Activated naive CD4-positive, alpha-beta T cell treated with anti-CD3 and anti-CD28 coated beads, Interleukin-2, amount 50 U/mL, for 24 hours (primary cell): ENCODE data around the gene DOCK2.
"Not testable (repeated sequence)": the region's sequence is repeated elsewhere in the genome, so short reads cannot be mapped to it uniquely, and the experiment has no call there.

ENCODE experiments used
- H3K27ac Mint-ChIP-seq: one replicate; pipeline ENCODE4 v1.8.0; 2021; ENCODE audit warnings: mild to moderate bottlenecking, mixed read lengths
- H3K27me3 Mint-ChIP-seq: one replicate; pipeline ENCODE4 v1.8.0; 2021; ENCODE audit warnings: mixed read lengths
- H3K36me3 Mint-ChIP-seq: one replicate; pipeline ENCODE4 v1.8.0; 2021; ENCODE audit warnings: mixed read lengths
- H3K4me1 Mint-ChIP-seq: one replicate; pipeline ENCODE4 v1.8.0; 2021; ENCODE audit warnings: mixed read lengths
- H3K4me3 Mint-ChIP-seq: one replicate; pipeline ENCODE4 v1.8.0; 2021; ENCODE audit warnings: mild to moderate bottlenecking, mixed read lengths
- H3K9me3 Mint-ChIP-seq: one replicate; pipeline ENCODE4 v1.8.0; 2021; ENCODE audit warnings: mixed read lengths

Gene DOCK2

DNA sequence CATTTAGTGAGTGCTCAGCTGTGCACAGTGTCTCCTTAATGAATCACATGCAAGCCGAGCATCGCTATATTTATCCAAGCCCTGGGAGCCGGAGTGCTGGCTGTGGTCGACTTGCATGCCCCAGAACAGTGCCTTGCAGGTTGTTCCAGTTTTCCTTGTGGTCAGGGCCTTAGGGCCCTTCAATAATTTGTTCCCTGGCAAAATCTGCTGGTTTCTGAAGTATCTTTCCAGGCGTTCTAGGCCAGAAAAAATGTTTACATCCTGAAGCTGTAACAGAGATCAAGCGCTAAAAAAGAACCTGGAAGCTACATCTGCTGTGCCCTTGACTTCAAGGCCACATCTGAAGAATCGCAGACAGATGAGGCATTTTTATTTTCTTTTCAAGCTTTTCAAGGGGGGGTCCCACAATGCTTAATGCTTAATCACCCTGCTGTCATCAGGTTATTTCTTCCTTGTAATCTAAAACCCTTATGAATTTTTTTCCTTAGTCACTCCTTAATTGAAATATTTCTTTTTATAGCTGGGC, 105.8 kb downstream of the DOCK2 start:
- no peak overlapping the region for H3K27ac Mint-ChIP-seq
- peaks cover 17% of the 10 kb centered on the region for H3K36me3 Mint-ChIP-seq
- H3K4me3 Mint-ChIP-seq: no peak overlapping the region
- no peaks in the 10 kb centered on the region for H3K4me1 Mint-ChIP-seq
- no peaks in the 10 kb centered on the region for H3K9me3 Mint-ChIP-seq
- H3K27me3 Mint-ChIP-seq: no peaks in the 10 kb centered on the region

DNA sequence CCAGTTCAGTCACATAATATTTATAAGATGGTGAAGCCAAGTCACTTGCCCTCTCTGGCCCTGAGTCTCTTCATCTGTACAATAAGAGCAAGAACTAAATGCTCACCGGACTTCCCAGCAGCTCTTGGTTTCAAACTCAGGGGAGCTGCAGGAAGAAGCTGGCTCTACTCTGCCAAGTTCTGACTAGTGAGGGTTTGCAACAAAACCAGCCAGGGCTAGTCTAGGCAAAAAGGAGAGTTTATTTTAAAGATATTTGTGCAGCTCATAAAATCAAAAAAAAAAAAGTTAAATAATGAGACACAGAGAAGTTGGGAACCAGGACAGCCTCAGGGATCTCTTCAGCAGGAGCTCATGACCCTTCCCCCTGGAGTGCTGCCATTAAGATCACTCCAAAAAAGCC, 107.3 kb downstream of the DOCK2 start:
- H3K4me3 Mint-ChIP-seq: no peak overlapping the region
- H3K27me3 Mint-ChIP-seq: no peaks in the 10 kb centered on the region
- H3K36me3 Mint-ChIP-seq: peaks cover 17% of the 10 kb centered on the region
- no peaks in the 10 kb centered on the region for H3K9me3 Mint-ChIP-seq
- H3K4me1 Mint-ChIP-seq: no peaks in the 10 kb centered on the region
- no peak overlapping the region for H3K27ac Mint-ChIP-seq

DNA sequence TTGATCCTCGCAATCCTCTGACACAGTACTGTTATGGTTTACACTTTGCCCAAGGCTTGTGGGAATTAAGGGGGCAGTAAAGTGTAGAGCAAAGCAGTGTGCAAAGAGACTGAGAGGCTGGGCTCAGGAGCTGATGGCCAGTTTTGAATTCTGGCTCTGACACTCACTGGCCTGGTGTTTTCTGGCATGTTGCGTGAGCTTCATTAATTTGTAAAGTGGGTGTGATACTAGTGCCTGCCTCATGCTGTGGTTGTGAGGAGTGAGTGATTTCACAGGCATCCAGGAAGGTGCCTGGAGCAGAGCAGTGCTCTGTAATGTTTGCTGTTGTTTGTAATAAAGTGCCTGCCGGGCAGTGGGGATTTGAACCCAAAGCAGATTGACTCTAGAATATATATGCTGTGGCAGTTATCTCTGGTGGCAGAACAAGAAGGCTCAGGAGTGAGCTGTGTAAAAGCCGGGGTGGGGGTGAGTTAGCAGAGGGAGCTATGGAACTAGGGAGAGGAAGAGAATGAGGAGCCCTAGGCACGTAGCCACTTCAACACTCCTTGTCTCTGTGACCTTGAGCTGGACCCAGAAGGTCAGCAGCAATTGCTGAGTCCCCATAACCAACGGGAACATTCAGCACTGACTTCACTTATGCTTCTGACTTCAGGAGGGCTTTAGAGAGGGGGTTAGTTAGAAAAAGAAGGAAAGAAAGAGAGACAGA, 108.5 kb downstream of the DOCK2 start:
- H3K4me1 Mint-ChIP-seq: no peaks in the 10 kb centered on the region
- H3K4me3 Mint-ChIP-seq: no peak overlapping the region
- H3K27me3 Mint-ChIP-seq: no peaks in the 10 kb centered on the region
- H3K9me3 Mint-ChIP-seq: no peaks in the 10 kb centered on the region
- H3K36me3 Mint-ChIP-seq: peaks cover 19% of the 10 kb centered on the region
- H3K27ac Mint-ChIP-seq: no peak overlapping the region

DNA sequence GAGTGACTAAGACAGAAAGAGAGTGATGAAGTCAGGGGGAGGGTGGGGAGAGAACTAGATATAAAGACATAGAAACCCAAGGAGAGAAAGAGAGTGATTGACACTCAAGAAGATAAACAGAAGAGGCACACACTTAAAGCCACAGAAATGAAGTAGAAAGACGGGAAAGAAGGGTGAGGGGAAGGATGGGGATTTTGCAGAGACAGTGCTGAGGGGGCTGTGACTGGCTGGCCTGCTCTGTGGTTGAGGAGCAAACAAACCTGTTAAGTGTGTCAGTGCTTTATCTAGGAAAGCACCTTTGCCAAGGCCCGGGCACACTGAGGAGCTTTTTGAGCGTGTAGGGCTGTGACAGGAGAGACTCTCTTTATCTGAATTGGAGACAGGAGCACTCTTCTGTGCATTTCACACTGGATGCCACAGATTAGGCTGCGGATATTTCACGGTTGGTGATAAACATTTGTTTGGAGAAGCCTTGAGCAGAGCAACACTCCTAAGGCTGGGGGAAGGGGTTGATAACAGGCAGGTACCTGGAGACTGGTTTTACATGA, 109.1 kb downstream of the DOCK2 start:
- no peak overlapping the region for H3K27ac Mint-ChIP-seq
- H3K36me3 Mint-ChIP-seq: peaks cover 19% of the 10 kb centered on the region
- no peak overlapping the region for H3K4me3 Mint-ChIP-seq
- H3K9me3 Mint-ChIP-seq: no peaks in the 10 kb centered on the region
- no peaks in the 10 kb centered on the region for H3K4me1 Mint-ChIP-seq
- H3K27me3 Mint-ChIP-seq: no peaks in the 10 kb centered on the region

DNA sequence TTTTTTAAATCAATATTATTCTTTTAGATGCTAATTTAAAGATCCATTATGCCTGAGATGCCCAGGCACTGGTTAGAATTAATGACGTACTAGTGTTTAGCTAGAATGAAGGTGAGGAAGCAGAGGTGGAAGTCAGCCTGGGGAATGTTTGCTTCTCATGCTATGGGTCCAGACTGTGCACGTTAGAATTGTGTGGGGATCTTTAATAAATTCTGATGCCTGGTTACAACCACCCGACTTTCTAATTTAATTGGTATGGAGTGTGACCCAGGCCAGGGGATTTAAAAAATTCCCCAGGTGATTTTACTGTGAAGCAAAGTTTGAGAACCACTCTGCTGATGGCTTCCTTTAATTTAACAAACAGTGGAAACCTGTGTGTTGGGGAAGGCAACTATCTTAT, 111.1 kb downstream of the DOCK2 start:
- peaks cover 24% of the 10 kb centered on the region for H3K36me3 Mint-ChIP-seq
- H3K27me3 Mint-ChIP-seq: no peaks in the 10 kb centered on the region
- H3K9me3 Mint-ChIP-seq: no peaks in the 10 kb centered on the region
- no peaks in the 10 kb centered on the region for H3K4me1 Mint-ChIP-seq
- H3K4me3 Mint-ChIP-seq: no peak overlapping the region
- no peak overlapping the region for H3K27ac Mint-ChIP-seq

DNA sequence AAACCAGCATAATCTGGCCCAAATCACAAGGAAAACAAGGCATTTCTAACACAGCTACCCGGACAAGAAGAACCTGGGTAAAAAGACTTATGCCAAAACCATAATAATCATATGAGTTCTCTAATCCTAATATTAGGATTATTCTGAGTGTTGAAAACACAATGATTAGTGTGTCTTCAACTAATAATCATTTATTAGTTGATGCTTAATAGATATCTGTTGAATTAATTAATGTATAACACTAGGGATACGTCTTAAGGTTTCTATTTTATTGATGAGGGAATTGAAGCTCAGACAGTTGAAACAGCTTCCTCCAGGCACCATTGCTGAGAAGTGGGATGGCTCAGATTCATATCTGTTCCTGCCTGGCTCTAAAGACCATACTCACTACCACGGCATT, 112.2 kb downstream of the DOCK2 start:
- H3K27ac Mint-ChIP-seq: no peak overlapping the region
- no peaks in the 10 kb centered on the region for H3K4me1 Mint-ChIP-seq
- peaks cover 25% of the 10 kb centered on the region for H3K36me3 Mint-ChIP-seq
- H3K9me3 Mint-ChIP-seq: no peaks in the 10 kb centered on the region
- no peaks in the 10 kb centered on the region for H3K27me3 Mint-ChIP-seq
- no peak overlapping the region for H3K4me3 Mint-ChIP-seq

DNA sequence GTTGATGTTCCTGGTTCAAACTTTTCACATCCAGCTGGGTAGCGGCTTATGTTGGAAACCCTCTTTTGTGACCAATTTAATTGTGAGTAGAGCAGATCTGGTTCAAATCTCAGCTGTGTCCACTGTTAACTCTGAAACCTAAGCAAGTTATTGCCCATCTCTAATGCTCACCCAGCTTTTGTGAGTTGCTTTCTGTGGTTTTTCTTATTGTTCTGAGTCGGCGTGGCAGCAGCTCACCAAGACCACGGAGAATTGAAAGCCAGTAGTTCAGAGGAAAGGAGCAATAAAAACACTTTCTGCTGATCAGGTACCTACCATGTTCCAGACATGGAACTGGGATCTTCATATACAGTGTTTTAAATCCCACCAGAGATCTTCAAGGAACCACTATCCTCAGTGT, 114.4 kb downstream of the DOCK2 start:
- H3K9me3 Mint-ChIP-seq: no peaks in the 10 kb centered on the region
- H3K27me3 Mint-ChIP-seq: no peaks in the 10 kb centered on the region
- no peaks in the 10 kb centered on the region for H3K4me1 Mint-ChIP-seq
- H3K4me3 Mint-ChIP-seq: no peak overlapping the region
- H3K27ac Mint-ChIP-seq: no peak overlapping the region
- peaks cover 28% of the 10 kb centered on the region for H3K36me3 Mint-ChIP-seq

DNA sequence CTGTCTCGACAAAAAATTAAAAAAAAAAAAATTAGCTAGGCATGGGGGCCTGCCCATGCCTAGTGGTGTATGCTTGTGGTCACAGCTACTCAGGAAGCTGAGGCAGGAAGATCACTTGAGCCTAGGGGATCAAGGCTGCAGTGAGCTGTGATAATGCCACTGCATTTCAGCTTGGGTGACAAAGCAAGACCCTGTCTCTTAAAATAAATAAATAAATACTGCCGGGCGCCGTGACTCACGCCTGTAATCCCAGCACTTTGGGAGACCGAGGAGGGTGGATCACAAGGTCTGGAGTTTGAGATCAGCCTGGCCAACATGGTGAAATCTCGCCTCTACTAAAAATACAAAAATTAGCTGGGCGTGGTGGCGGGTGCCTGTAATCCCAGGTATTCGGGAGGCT, 115.5 kb downstream of the DOCK2 start:
- H3K4me1 Mint-ChIP-seq, H3K9me3 Mint-ChIP-seq, H3K27ac Mint-ChIP-seq, H3K4me3 Mint-ChIP-seq, H3K27me3 Mint-ChIP-seq: not testable (repeated sequence)
- peaks cover 28% of the 10 kb centered on the region for H3K36me3 Mint-ChIP-seq

DNA sequence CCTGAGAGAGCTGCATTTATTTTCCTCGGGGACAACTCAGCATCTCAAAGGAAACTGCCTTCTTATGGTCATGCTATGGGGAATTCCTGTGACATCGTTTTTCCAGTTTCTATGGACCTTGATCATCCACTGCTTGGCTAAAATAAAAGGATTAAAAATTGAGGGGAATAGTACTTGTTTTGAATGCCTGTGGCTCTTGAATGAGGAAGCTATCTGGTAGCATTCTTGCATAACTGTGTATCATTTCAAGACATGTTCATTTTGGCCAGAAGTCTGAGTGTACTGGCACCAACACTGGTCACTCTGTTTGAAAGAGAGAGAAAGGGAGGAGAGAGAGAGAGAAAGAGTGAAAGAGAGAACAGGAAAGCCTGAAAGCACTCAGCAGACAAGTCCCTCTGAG, 116.7 kb downstream of the DOCK2 start:
- Mint-ChIP-seq H3K27me3 (no peaks in the 10 kb centered on the region), H3K9me3 (no peaks in the 10 kb centered on the region), H3K27ac (peak overlapping the region; percentile 27), H3K4me3 (no peak overlapping the region), H3K36me3 (peaks cover 32% of the 10 kb centered on the region), H3K4me1 (no peaks in the 10 kb centered on the region)

DNA sequence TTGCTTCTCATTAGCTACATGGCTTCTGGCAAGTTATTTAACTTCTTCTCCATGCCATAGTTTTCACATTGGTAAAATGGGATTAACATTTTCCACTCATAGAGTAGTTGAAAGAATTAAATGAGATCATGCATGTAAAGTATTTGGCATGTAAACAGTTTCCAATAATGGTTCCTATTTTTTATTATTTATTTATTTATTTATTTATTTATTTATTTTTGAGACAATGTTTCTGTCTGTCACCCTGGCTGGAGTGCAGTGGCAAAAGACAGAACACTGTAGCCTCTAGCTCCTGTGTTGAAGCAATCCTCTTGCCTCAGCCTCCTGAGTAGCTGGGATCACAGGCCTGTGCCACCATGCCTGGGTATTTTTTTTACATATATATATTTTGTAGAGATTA, 117.7 kb downstream of the DOCK2 start:
- Mint-ChIP-seq H3K27me3 (no peaks in the 10 kb centered on the region), H3K4me1 (no peaks in the 10 kb centered on the region), H3K27ac (no peak overlapping the region), H3K4me3 (no peak overlapping the region), H3K36me3 (peaks cover 33% of the 10 kb centered on the region), H3K9me3 (no peaks in the 10 kb centered on the region)

DNA sequence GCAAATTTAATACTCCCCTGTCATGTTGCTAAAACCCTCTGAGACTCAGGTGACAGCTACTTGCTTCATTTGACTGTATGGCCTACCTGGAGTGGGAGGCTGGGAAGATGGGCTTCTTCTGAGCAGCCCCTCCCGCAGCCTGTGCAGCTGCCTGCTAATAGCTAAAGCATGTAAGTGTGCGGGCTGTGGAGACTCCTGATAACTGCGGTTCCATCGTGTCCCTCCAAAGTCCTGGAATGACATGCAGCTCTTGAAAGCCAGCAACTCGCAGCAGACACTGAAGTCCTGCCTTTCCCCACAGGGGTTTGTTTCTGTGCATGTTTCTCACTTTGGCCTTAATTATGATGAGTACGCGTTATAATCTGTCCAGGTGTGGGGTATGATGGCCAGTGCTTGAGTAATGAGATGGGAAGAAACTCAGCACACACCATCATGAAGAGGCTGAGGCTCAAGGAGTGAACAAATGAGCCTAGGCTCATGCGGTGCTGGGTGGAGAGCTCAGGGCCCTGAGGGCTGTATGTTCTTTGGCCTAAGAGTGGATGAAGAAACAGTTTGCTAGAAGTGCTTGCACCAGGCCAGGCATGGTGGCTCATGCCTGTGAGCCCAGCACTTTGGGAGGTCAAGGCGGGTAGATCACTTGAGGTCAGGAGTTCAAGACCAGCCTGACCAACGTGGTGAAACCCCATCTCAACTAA, 119.1 kb downstream of the DOCK2 start:
- peaks cover 26% of the 10 kb centered on the region for H3K36me3 Mint-ChIP-seq
- H3K9me3 Mint-ChIP-seq: no peaks in the 10 kb centered on the region
- peak overlapping the region; percentile 32 for H3K27ac Mint-ChIP-seq
- no peak overlapping the region for H3K4me3 Mint-ChIP-seq
- no peaks in the 10 kb centered on the region for H3K4me1 Mint-ChIP-seq
- H3K27me3 Mint-ChIP-seq: no peaks in the 10 kb centered on the region

DNA sequence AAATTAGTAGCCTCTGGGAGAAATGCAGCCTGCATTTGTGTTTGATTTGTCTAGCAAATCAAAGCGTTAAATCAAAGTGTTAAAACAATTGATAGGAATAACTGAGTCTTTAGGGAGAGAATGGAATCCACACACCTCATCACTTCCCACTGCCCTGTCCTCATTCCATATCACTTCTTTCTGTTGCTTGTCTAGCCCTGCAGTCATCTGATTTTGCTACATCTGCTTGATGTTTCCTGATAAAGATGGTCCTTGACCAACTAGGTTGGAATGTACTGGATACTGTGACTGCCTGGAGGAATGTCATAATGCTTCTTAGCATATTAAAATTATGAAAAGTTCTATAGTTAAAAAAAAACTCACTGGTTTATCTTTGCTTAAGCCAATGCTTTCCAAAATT, 119.9 kb downstream of the DOCK2 start:
- H3K4me1 Mint-ChIP-seq: no peaks in the 10 kb centered on the region
- H3K27me3 Mint-ChIP-seq: no peaks in the 10 kb centered on the region

DNA sequence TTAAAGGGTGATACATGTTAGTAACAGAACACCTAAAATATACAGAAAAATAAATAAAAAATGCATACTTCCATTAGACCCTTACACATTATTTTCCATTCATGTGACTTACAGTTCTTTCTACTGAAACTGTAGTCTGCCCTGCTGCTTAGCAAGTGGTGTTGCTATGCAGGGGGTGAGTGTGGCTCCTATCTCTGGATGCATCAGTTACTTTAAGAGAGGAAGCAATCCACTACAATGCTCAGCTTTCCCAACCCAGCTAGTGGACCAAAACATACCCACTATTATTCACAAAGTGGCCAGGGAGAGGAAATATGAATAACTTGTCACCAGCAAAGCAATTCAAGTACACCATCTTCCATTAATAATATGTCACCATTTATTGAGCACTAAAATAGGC, 121.8 kb downstream of the DOCK2 start:
- Mint-ChIP-seq H3K36me3 (peaks cover 30% of the 10 kb centered on the region), H3K4me1 (no peaks in the 10 kb centered on the region), H3K27ac (no peak overlapping the region)

More for the DNA sequence above, 119.9 kb downstream of the DOCK2 start:
- H3K27ac Mint-ChIP-seq: no peak overlapping the region
- peaks cover 26% of the 10 kb centered on the region for H3K36me3 Mint-ChIP-seq
- no peak overlapping the region for H3K4me3 Mint-ChIP-seq
- no peaks in the 10 kb centered on the region for H3K9me3 Mint-ChIP-seq

DNA sequence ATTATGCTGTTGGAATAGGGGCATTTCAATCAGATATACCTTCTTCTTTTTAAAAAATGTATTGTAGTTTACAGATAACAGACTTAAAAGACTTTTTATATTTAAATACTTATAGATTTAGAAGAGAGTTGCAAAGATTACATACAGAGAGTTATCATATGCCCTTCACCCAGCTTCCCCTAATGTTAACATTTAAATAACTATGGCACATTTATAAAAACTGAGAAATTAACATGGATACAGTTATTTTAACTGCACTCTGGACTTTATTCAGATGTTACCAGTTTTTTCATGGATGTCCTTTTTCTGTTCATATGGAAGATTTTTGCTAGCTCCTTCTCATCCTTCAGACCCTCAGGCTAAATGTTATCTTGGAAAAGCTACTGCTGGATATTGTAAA, 123.2 kb downstream of the DOCK2 start:
- peaks cover 33% of the 10 kb centered on the region for H3K36me3 Mint-ChIP-seq
- H3K27ac Mint-ChIP-seq: no peak overlapping the region
- H3K9me3 Mint-ChIP-seq: no peaks in the 10 kb centered on the region
- no peak overlapping the region for H3K4me3 Mint-ChIP-seq
- no peaks in the 10 kb centered on the region for H3K4me1 Mint-ChIP-seq
- no peaks in the 10 kb centered on the region for H3K27me3 Mint-ChIP-seq

More for the DNA sequence above, 121.8 kb downstream of the DOCK2 start:
- Mint-ChIP-seq H3K27me3 (no peaks in the 10 kb centered on the region), H3K4me3 (no peak overlapping the region), H3K9me3 (no peaks in the 10 kb centered on the region)

DNA sequence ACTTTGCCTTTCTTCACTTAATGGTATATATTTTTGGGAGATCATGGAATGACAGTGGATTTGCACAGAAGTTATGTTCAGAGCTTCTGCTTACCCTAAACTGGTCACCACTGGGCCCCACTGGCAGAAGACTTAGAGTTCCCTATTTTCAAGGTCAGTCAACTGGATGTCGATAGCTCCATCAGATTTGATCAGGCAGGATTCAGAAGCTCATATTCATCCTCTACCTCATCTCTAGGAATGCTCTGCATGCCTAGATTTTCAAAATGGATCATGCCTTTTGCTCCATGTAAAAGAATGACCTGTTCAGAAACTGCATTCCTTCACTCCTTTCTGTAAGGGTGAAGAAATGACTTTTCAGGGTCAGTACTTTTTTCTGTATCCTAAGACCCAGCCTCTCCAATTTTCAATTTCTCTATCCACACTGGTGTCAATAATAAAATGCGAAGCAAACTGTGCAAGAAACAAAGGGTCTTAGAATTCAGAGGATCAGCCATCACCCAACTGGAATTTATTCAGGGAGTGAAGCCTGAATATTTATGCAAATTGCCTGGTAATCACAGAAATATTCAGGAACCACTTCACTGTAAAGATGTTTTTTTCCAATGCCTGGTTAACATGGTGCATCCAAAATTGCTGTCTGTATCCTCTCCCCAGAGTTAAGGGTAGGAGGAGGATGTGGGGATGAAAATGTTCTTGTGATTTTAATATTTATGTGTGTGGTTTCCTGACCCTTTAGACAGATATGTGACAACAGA, 125.4 kb downstream of the DOCK2 start:
- H3K4me1 Mint-ChIP-seq: no peaks in the 10 kb centered on the region
- no peaks in the 10 kb centered on the region for H3K9me3 Mint-ChIP-seq
- no peaks in the 10 kb centered on the region for H3K27me3 Mint-ChIP-seq
- H3K36me3 Mint-ChIP-seq: peaks cover 41% of the 10 kb centered on the region
- H3K4me3 Mint-ChIP-seq: no peak overlapping the region
- no peak overlapping the region for H3K27ac Mint-ChIP-seq
